H9 (cell line): Measurements from ENCODE around the gene NUDT2. TPM values are rescaled to one million over a fixed set of nuclear protein-coding genes. Genes with fewer than 3 reads are reported as not detected.

Experiments
- DNase-seq: peaks from one replicate; pipeline ENCODE4 v3.0.0-alpha.2; 2017
- H2AFZ ChIP-seq: one replicate; pipeline ENCODE4 v1.6.1; 2013; ENCODE audit warnings: mild to moderate bottlenecking, low read length, control low read depth, moderate library complexity
- H2AK5ac ChIP-seq: 2 replicates; pipeline ENCODE4 v1.6.1; 2013; ENCODE audit warnings: low read length, control low read depth, mixed read lengths; ENCODE audit not compliant: insufficient read length
- H2BK120ac ChIP-seq: one replicate; pipeline ENCODE4 v1.6.1; 2013; ENCODE audit warnings: low read depth, mild to moderate bottlenecking, low read length, control low read depth, inconsistent platforms; ENCODE audit not compliant: poor library complexity, severe bottlenecking
- H2BK12ac ChIP-seq: 2 replicates; pipeline ENCODE4 v1.6.1; 2013; ENCODE audit warnings: low read length, control low read depth, mixed read lengths, low read depth; ENCODE audit not compliant: insufficient read length
- H2BK15ac ChIP-seq: 2 replicates; pipeline ENCODE4 v1.6.1; 2013; ENCODE audit warnings: low read depth, low read length, control low read depth
- H2BK20ac ChIP-seq: one replicate; pipeline ENCODE4 v1.6.1; 2013; ENCODE audit warnings: low read depth, mild to moderate bottlenecking, low read length, control low read depth, inconsistent platforms; ENCODE audit not compliant: poor library complexity, severe bottlenecking
- H2BK5ac ChIP-seq: 2 replicates; pipeline ENCODE4 v1.6.1; 2013; ENCODE audit warnings: low read length, control low read depth, mixed read lengths; ENCODE audit not compliant: insufficient read length
- H3K14ac ChIP-seq: 2 replicates; pipeline ENCODE4 v1.6.1; 2013; ENCODE audit warnings: low read length, control low read depth; ENCODE audit not compliant: insufficient read depth
- H3K18ac ChIP-seq: 2 replicates; pipeline ENCODE4 v1.6.1; 2013; ENCODE audit warnings: low read depth, mild to moderate bottlenecking, mixed read lengths, low read length, control low read depth; ENCODE audit not compliant: insufficient read length
- H3K23ac ChIP-seq: 2 replicates; pipeline ENCODE4 v1.6.1; 2013; ENCODE audit warnings: low read length, control low read depth, mixed read lengths, low read depth; ENCODE audit not compliant: insufficient read length
- H3K23me2 ChIP-seq: 2 replicates; pipeline ENCODE4 v1.6.1; 2013; ENCODE audit warnings: low read depth, mild to moderate bottlenecking, mixed read lengths, low read length, control low read depth; ENCODE audit not compliant: insufficient read length, poor library complexity, severe bottlenecking
- H3K27ac ChIP-seq: 2 replicates; pipeline ENCODE4 v1.5.1; 2013; ENCODE audit warnings: low read length, control low read depth, mixed read lengths, low read depth; ENCODE audit not compliant: insufficient read length
- H3K27me3 ChIP-seq: 2 replicates; pipeline ENCODE4 v1.6.1; 2013; ENCODE audit warnings: low read length, control low read depth, inconsistent platforms; ENCODE audit not compliant: insufficient read depth
- H3K4ac ChIP-seq: 2 replicates; pipeline ENCODE4 v1.6.1; 2013; ENCODE audit warnings: low read depth, mild to moderate bottlenecking, control low read depth, inconsistent platforms, low read length, moderate library complexity
- H3K4me1 ChIP-seq: 2 replicates; pipeline ENCODE4 v1.6.1; 2013; ENCODE audit warnings: low read length, control low read depth, inconsistent platforms; ENCODE audit not compliant: insufficient read depth
- H3K4me2 ChIP-seq: 2 replicates; pipeline ENCODE4 v1.6.1; 2013; ENCODE audit warnings: low read length, control low read depth, mixed read lengths; ENCODE audit not compliant: insufficient read length, insufficient read depth
- H3K56ac ChIP-seq: 2 replicates; pipeline ENCODE4 v1.6.1; 2013; ENCODE audit warnings: low read depth, mild to moderate bottlenecking, mixed read lengths, low read length, control low read depth; ENCODE audit not compliant: insufficient read length
- H3K79me1 ChIP-seq: 2 replicates; pipeline ENCODE4 v1.6.1; 2013; ENCODE audit warnings: low read depth, mild to moderate bottlenecking, moderate library complexity, low read length, control low read depth, inconsistent platforms; ENCODE audit not compliant: insufficient read depth, poor library complexity, severe bottlenecking
- H3K79me2 ChIP-seq: 2 replicates; pipeline ENCODE4 v1.6.1; 2013; ENCODE audit warnings: low read length, control low read depth, inconsistent platforms; ENCODE audit not compliant: insufficient read depth
- H3K9ac ChIP-seq: 2 replicates; pipeline ENCODE4 v1.6.1; 2013; ENCODE audit warnings: low read length, control low read depth, mixed read lengths; ENCODE audit not compliant: insufficient read length; ENCODE audit errors: extremely low read depth
- H3K9me3 ChIP-seq: one replicate; pipeline ENCODE4 v1.6.1; 2013; ENCODE audit warnings: low read depth, low read length, inconsistent platforms; ENCODE audit not compliant: control insufficient read depth
- H3T11ph ChIP-seq: one replicate; pipeline ENCODE4 v1.6.1; 2013; ENCODE audit warnings: mild to moderate bottlenecking, low read length, control low read depth, inconsistent platforms
- H4K20me1 ChIP-seq: one replicate; pipeline ENCODE4 v1.6.1; 2013; ENCODE audit not compliant: control insufficient read depth, insufficient read length, insufficient read depth
- H4K5ac ChIP-seq: 2 replicates; pipeline ENCODE4 v1.6.1; 2013; ENCODE audit warnings: low read depth, mild to moderate bottlenecking, mixed read lengths, low read length, control low read depth; ENCODE audit not compliant: insufficient read length
- H4K8ac ChIP-seq: replicated peaks from 2 replicates; pipeline ENCODE4 v1.6.1; 2013; ENCODE audit warnings: low read length, control low read depth, mixed read lengths, low read depth; ENCODE audit not compliant: insufficient read length
- H4K91ac ChIP-seq: 2 replicates; pipeline ENCODE4 v1.6.1; 2013; ENCODE audit warnings: low read depth, mild to moderate bottlenecking, moderate library complexity, mixed read lengths, low read length, control low read depth; ENCODE audit not compliant: insufficient read length
- H3K27ac Mint-ChIP-seq, 3 experiments: 2 replicates in 2 of 3; 3 replicates in 1 of 3; pipeline ENCODE4 v1.8.0; 2020 to 2021; ENCODE audit warnings: mixed read lengths in 3 of 3, mild to moderate bottlenecking in 1 of 3, moderate library complexity in 1 of 3
- H3K27me3 Mint-ChIP-seq: 2 replicates; pipeline ENCODE4 v1.8.0; 2021; ENCODE audit warnings: low read depth, mild to moderate bottlenecking, moderate library complexity, mixed read lengths
- H3K36me3 Mint-ChIP-seq, 3 experiments: 2 replicates in 2 of 3; 3 replicates in 1 of 3; pipeline ENCODE4 v1.8.0; 2020 to 2021; ENCODE audit warnings: low read depth in 3 of 3, mixed read lengths in 3 of 3; ENCODE audit not compliant: insufficient read depth in 1 of 3
- H3K4me1 Mint-ChIP-seq, 2 experiments: 2 replicates each; pipeline ENCODE4 v1.8.0; 2020; ENCODE audit warnings: mixed read lengths in 2 of 2
- H3K4me3 Mint-ChIP-seq, 2 experiments: 2 replicates in 1 of 2; 3 replicates in 1 of 2; pipeline ENCODE4 v1.8.0; 2020 to 2021; ENCODE audit warnings: mild to moderate bottlenecking in 2 of 2, mixed read lengths in 2 of 2, moderate library complexity in 1 of 2
- H3K9me3 Mint-ChIP-seq, 2 experiments: 2 replicates in 1 of 2; 3 replicates in 1 of 2; pipeline ENCODE4 v1.8.0; 2020; ENCODE audit warnings: mild to moderate bottlenecking in 2 of 2, mixed read lengths in 2 of 2, moderate library complexity in 1 of 2
- CTCF ChIP-seq: fragments of 200-600 bp; sonication (generic); conservative IDR thresholded peaks from 3 replicates; pipeline ENCODE4 v1.8.0; 2021; ENCODE audit warnings: antibody characterized with exemption, mild to moderate bottlenecking
- WGBS: extraction: QIAGEN DNeasy Blood & Tissue Kit; methylation state at CpG from one replicate; pipeline ENCODE4 v1.1.7; 2013; ENCODE audit warnings: missing lambda C conversion rate, low lambda C conversion rate, mixed read lengths; ENCODE audit not compliant: insufficient read length; ENCODE audit errors: extremely low coverage; 5-methylcytosine and 5-hydroxymethylcytosine counted together
- total RNA-seq: library from RNA; stranded (reverse); gene quantifications from 2 replicates; pipeline ENCODE4 v1.2.1, GENCODE V29; 2021

Gene NUDT2
- total RNA-seq, 1 experiment from 2014 or later, result 14.1 TPM

DNA sequence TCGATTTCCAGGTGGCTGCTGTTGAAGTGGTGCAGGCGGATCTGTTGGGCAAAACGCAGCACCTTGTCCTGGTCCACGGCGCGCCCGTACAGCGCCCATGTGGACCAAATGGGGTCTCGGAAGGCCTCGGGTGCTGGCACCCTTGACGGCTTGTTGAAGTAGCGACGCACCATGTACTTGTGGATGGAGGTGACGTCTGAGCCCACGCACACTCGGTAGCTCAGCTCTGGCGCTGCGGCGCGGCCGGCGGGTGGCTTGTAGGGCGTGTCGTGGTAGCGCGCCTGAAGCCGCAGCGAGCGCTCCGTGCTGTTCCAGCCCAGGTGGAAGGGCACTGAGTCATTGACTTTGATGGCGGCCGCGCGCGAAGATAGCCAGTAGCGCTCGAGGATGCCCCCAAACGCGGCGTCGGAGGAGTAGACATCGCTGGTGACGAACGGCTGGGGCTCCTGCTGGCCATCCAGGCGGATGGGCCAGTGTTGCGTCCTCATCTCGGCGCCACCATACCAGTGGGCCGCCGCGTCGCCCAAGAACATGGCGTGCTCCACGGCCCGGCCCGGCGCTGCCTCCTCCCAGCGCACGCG lies 42.6 kb downstream of the NUDT2 start:
- Histone ChIP-seq H2BK15ac (no peak overlapping the region), H2BK5ac (no peak overlapping the region), H4K20me1 (no peaks in the 10 kb centered on the region), H4K91ac (no peak overlapping the region), H2BK120ac (no peak overlapping the region), H3K14ac (no peak overlapping the region), H3K27me3 (no peaks in the 10 kb centered on the region), H3T11ph (no peak overlapping the region), H3K23ac (no peak overlapping the region), H3K79me2 (no peaks in the 10 kb centered on the region), H3K79me1 (no peaks in the 10 kb centered on the region), H2BK12ac (no peak overlapping the region), H3K56ac (no peak overlapping the region), H2BK20ac (no peak overlapping the region), H2AK5ac (no peak overlapping the region), H3K4me2 (no peak overlapping the region), H3K27ac (no peak overlapping the region), H3K4me1 (0 out of 2 replicates have a peak, but pooled peaks cover 4% of the 10 kb centered on the region), H3K4ac (no peak overlapping the region), H2AFZ (no peak overlapping the region), H3K9me3 (no peaks in the 10 kb centered on the region), H3K23me2 (peaks cover 8% of the 10 kb centered on the region), H4K8ac (no peak overlapping the region), H4K5ac (no peak overlapping the region), H3K9ac (no peak overlapping the region), H3K18ac (no peak overlapping the region)
- Mint-ChIP-seq H3K9me3 (peaks cover 7 to 18% of the 10 kb centered on the region in 2 experiments; a peak in 4 of 5 replicates), H3K4me3 (no peak overlapping the region), H3K27ac (no peak overlapping the region), H3K27me3 (peaks cover 3% of the 10 kb centered on the region), H3K4me1 (peaks cover 16 to 19% of the 10 kb centered on the region in 2 experiments), H3K36me3 (peaks cover 41 to 44% (median 44%) of the 10 kb centered on the region in 3 experiments)
- no peak for TF ChIP-seq CTCF
- no peak for DNase-seq
- no CpG with 5 or more reads among the region's 60 CpGs for WGBS
